HepG2 (cell line): ENCODE results near the gene LIMK2. TPM values are rescaled to one million over a fixed set of nuclear protein-coding genes. Genes with fewer than 3 reads are reported as not detected.

Experiments used
- ARID4A ChIP-seq: sonication (generic); formaldehyde crosslinking; IDR thresholded peaks from 2 replicates; pipeline ENCODE4 v1.5.0; 2020; ENCODE audit warnings: mild to moderate bottlenecking, missing genetic modification reagents, borderline replicate concordance
- HNF1A ChIP-seq, 2 experiments: sonication (generic) in 1 of 2; formaldehyde crosslinking in 1 of 2; IDR thresholded peaks; 2 replicates each; pipeline versions ENCODE4 v1.4.0 to v1.6.1; 2016 to 2020; ENCODE audit warnings: borderline replicate concordance in 1 of 2, low read depth in 1 of 2, mild to moderate bottlenecking in 1 of 2, missing genetic modification reagents in 1 of 2
- HNF4A ChIP-seq: sonication (generic); formaldehyde crosslinking; IDR thresholded peaks from 2 replicates; pipeline ENCODE4 v1.4.0; 2020; ENCODE audit warnings: missing genetic modification reagents
- HOMEZ ChIP-seq: IDR thresholded peaks from 2 replicates; pipeline ENCODE4 v1.6.1; 2016; ENCODE audit warnings: low read depth
- HOXA7 ChIP-seq: sonication (generic); formaldehyde crosslinking; IDR thresholded peaks from 2 replicates; pipeline ENCODE4 v1.8.1; 2022; ENCODE audit warnings: mild to moderate bottlenecking, missing genetic modification reagents, moderate library complexity
- MTA1 ChIP-seq: sonication (generic); formaldehyde crosslinking; IDR thresholded peaks from 2 replicates; pipeline ENCODE4 v1.4.0; 2020; ENCODE audit warnings: missing genetic modification reagents, mild to moderate bottlenecking, borderline replicate concordance
- NFAT5 ChIP-seq: sonication (generic); formaldehyde crosslinking; IDR thresholded peaks from 2 replicates; pipeline ENCODE4 v1.4.0; 2020; ENCODE audit warnings: missing genetic modification reagents
- PAWR ChIP-seq: sonication (generic); formaldehyde crosslinking; IDR thresholded peaks from 2 replicates; pipeline ENCODE4 v1.4.0; 2020; ENCODE audit warnings: missing genetic modification reagents, mild to moderate bottlenecking, borderline replicate concordance
- ZNF232 ChIP-seq: sonication (generic); formaldehyde crosslinking; IDR thresholded peaks from 2 replicates; pipeline ENCODE4 v1.4.0; 2020; ENCODE audit warnings: missing genetic modification reagents, borderline replicate concordance
- ZSCAN29 ChIP-seq: sonication (generic); formaldehyde crosslinking; conservative IDR thresholded peaks from 2 replicates; pipeline ENCODE4 v1.4.0; 2020; ENCODE audit warnings: mild to moderate bottlenecking, missing genetic modification reagents
- polyA plus RNA-seq, 8 experiments: library from polyadenylated mRNA; depleted of rRNA in 3 of 8; stranded (reverse) in 7 of 8; unstranded in 1 of 8; fragments of >200 nt; fragmentation: Illumina TruSeq in 4 of 8; extraction: Trizol in 4 of 8; gene quantifications; 2 replicates each; pipeline versions ENCODE4 v1.2.1 to v1.2.3, GENCODE V29; 2011 to 2016; ENCODE audit warnings: low read depth in 4 of 8, missing spikeins in 1 of 8, mixed read lengths in 1 of 8; ENCODE audit not compliant: insufficient read depth in 1 of 8
- total RNA-seq, 5 experiments: library from RNA; depleted of rRNA; stranded (reverse); fragments of >200 nt; fragmentation: Illumina TruSeq; extraction: Trizol; gene quantifications; 2 replicates each; pipeline ENCODE4 v1.2.3, GENCODE V29; 2016; ENCODE audit warnings: low read depth in 1 of 5

LIMK2 gene
- total and polyA plus RNA-seq, 2 of the 13 experiments (the other 11 are each of a cell fraction or from before 2014, with no cell fraction given) = 20.9 to 29.8 TPM

- TF ChIP-seq ZSCAN29 (no peak), ZNF232 (CRISPR knock-in tag) (no peak), NFAT5 (CRISPR knock-in tag) (no peak), HOXA7 (CRISPR knock-in tag) (no peak), PAWR (CRISPR knock-in tag) (no peak), MTA1 (CRISPR knock-in tag) (no peak), HNF4A (peak; percentile 18; the same call in 1 of the 2 replicates), HOMEZ (CRISPR knock-in tag) (no peak), HNF1A (IDR thresholded peaks at IDR 0.05; ENCODE audit: low read depth) (no peak), HNF1A (CRISPR knock-in tag; IDR thresholded peaks at IDR 0.05; ENCODE audit: borderline replicate concordance) (no peak), ARID4A (CRISPR knock-in tag) (peak; percentile 38; the same call in 1 of the 2 replicates)
Measured at GRCh38 chr22:31230871-31231621, 18.9 kb downstream of the LIMK2 start (continued).
